Posterior cingulate gyrus (tissue), 11 donors: ENCODE results near the gene GALNT18.
"Not testable (repeated sequence)": the region's sequence is repeated elsewhere in the genome, so short reads cannot be mapped to it uniquely, and the experiment has no call there.

ENCODE experiments used
- DNase-seq, 10 donors: peaks; one replicate each; pipeline versions ENCODE4 v3.0.0 to v3.0.0-alpha.2; 2020 to 2021; ENCODE audit warnings: mixed read lengths in 3 of 10
- intact Hi-C: fragments of 100-400 bp; cut with DNase I; formaldehyde crosslinking; loops from one replicate; pipeline ENCODE4 v1.15.1; 2023

The GALNT18 gene

GRCh38 chr11:11378184-11378940 lies 243.4 kb downstream of the GALNT18 start:
- DNase-seq = no peak
- intact Hi-C loops = no loop called here

- intact Hi-C loops = no loop called here
- DNase-seq = no peak
Observed at GRCh38 chr11:11374358-11375148, 247.3 kb downstream of the GALNT18 start.

- intact Hi-C loops = no loop called here
- no peak for DNase-seq
Observed at GRCh38 chr11:11373934-11374333, 247.9 kb downstream of the GALNT18 start.

- intact Hi-C loops = no loop called here
- DNase-seq = no peak
Observed at GRCh38 chr11:11372461-11372860, 249.3 kb downstream of the GALNT18 start.

GRCh38 chr11:11370962-11371303 lies 250.9 kb downstream of the GALNT18 start:
- DNase-seq = no peak
- intact Hi-C loops = no loop called here

GRCh38 chr11:11370255-11370961 lies 251.4 kb downstream of the GALNT18 start:
- intact Hi-C loops = no loop called here
- peak in 3 of 10 donors; percentile 19 to 25 (median 24) for DNase-seq

- DNase-seq = no peak
- intact Hi-C loops = no loop called here
Observed at GRCh38 chr11:11366793-11367192, 255.0 kb downstream of the GALNT18 start.

GRCh38 chr11:11363674-11364073 lies 258.1 kb downstream of the GALNT18 start:
- no peak for DNase-seq
- intact Hi-C loops = no loop called here

- no peak for DNase-seq
Observed at GRCh38 chr11:11359611-11360010, 262.2 kb downstream of the GALNT18 start.

GRCh38 chr11:11356842-11357241 lies 265.0 kb downstream of the GALNT18 start:
- intact Hi-C loops = no loop called here
- DNase-seq = no peak

More at GRCh38 chr11:11359611-11360010, 262.2 kb downstream of the GALNT18 start:
- intact Hi-C loops = no loop called here

- intact Hi-C loops, DNase-seq: not testable (repeated sequence)
Observed at GRCh38 chr11:11352878-11353277, 268.9 kb downstream of the GALNT18 start, which contains the start of gene CSNK2A3. Gene CSNK2A3 (minus strand): TSS chr11:11353250. CDS start chr11:11353119, 131 bp downstream.

- DNase-seq, intact Hi-C loops: not testable (repeated sequence)
Observed at GRCh38 chr11:11351851-11352250, 270.0 kb downstream of the GALNT18 start.

- DNase-seq = no peak
- intact Hi-C loops = no loop called here
Observed at GRCh38 chr11:11351042-11351586, 270.7 kb downstream of the GALNT18 start.

GRCh38 chr11:11349870-11350337 lies 271.9 kb downstream of the GALNT18 start:
- no peak for DNase-seq
- intact Hi-C loops = no loop called here

- intact Hi-C loops = no loop called here
- DNase-seq = no peak
Observed at GRCh38 chr11:11349106-11349825, 272.5 kb downstream of the GALNT18 start.

- intact Hi-C loops = no loop called here
- no peak for DNase-seq
Observed at GRCh38 chr11:11348303-11348702, 273.5 kb downstream of the GALNT18 start.

- intact Hi-C loops = no loop called here
- DNase-seq = no peak
Observed at GRCh38 chr11:11347592-11347991, 274.2 kb downstream of the GALNT18 start.

- intact Hi-C loops = no loop called here
- DNase-seq = no peak
Observed at GRCh38 chr11:11346303-11346702, 275.5 kb downstream of the GALNT18 start.

GRCh38 chr11:11345099-11345498 lies 276.7 kb downstream of the GALNT18 start:
- no peak for DNase-seq
- intact Hi-C loops = no loop called here

GRCh38 chr11:11344045-11344444 lies 277.8 kb downstream of the GALNT18 start:
- intact Hi-C loops = no loop called here
- no peak for DNase-seq
